ENCODE data around the gene CYP27B1. TPM values are rescaled to one million over a fixed set of nuclear protein-coding genes. Genes with fewer than 3 reads are reported as not detected.

The CYP27B1 gene, protein sequence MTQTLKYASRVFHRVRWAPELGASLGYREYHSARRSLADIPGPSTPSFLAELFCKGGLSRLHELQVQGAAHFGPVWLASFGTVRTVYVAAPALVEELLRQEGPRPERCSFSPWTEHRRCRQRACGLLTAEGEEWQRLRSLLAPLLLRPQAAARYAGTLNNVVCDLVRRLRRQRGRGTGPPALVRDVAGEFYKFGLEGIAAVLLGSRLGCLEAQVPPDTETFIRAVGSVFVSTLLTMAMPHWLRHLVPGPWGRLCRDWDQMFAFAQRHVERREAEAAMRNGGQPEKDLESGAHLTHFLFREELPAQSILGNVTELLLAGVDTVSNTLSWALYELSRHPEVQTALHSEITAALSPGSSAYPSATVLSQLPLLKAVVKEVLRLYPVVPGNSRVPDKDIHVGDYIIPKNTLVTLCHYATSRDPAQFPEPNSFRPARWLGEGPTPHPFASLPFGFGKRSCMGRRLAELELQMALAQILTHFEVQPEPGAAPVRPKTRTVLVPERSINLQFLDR
- total RNA-seq = 0.26 and 0.32 TPM in 2 replicates

DNA sequence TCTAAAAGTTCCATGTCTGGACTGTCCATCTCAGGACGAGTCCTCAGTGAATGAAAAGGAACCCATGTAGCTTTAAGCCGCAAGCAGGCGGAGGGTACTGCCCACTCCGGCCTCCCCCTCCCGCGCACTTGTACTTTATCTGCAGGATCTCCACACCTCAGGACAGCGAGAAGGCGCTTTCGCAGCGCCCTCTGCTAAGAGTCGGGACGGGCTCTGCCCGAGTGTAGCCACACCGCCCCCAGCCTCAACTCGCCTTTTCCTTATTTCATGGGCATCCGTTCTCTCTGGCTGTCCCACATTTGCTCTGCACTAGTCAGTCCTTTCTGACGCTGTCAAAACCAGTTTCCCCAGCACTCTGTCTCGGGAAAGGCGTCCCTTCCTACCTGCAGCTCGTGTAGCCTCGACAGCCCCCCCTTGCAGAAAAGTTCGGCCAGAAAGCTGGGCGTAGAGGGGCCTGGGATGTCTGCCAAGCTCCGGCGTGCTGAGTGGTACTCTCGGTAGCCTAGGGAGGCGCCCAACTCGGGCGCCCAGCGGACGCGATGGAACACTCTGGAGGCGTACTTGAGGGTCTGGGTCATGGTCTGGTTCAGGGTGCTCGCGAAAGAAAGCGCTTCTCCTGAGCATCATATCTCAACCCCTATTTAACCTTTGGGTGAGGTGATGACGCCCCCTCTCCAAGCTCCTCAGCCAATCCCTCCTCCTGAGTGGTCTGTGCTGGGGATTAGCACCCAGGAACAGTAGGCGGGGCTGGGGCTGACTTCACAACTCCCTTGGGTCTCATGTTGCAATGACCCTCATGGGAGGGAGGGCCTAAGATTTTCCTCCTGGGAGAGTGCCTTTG is at the start of gene CYP27B1:
Gene CYP27B1, minus strand, starts transcription at position 615 of the 841 bp plus-strand sequence. Its CDS starts 37 bp downstream, at position 578.

DNA sequence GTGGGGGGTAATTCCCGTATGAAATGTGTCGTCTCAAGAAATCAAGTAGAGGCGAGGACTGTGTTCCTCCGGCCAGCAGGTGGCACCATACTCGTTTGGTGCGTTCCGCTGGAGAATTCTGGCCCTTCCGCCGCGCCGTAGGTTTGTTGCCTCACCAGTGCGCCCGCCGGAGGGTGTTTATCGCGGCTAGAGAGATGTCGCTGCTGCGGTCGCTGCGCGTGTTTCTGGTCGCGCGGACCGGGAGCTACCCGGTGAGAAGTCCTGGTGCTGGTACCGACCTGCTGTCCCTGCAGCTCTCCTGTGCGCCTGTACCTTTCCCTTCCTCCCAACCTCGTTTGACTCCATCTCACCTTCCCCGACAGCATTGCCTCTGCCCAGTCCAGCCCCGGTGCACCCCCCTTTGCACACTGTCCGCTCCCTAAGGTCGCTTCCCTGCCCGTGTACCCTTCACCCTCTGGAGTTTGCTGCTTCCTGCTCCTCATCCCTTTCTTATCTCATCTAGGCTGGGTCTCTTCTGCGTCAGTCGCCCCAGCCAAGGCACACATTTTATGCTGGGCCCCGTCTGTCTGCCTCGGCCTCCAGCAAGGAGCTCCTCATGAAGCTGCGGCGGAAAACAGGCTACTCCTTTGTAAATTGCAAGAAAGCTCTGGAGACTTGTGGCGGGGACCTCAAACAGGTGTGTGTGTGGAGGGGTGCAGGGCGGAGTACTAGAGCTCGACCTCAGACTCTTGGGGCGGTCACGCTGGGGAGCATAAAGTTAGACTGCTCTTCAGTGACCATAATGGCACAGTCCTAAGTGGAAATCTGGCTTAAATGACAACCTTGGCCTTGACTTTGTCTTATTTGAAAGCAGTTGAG is 16.0 kb upstream of the CYP27B1 start, which contains the start of gene TSFM:
Gene TSFM, plus strand, starts transcription at position 180 of the 858 bp plus-strand sequence. Its CDS starts 15 bp downstream, at position 195.

DNA sequence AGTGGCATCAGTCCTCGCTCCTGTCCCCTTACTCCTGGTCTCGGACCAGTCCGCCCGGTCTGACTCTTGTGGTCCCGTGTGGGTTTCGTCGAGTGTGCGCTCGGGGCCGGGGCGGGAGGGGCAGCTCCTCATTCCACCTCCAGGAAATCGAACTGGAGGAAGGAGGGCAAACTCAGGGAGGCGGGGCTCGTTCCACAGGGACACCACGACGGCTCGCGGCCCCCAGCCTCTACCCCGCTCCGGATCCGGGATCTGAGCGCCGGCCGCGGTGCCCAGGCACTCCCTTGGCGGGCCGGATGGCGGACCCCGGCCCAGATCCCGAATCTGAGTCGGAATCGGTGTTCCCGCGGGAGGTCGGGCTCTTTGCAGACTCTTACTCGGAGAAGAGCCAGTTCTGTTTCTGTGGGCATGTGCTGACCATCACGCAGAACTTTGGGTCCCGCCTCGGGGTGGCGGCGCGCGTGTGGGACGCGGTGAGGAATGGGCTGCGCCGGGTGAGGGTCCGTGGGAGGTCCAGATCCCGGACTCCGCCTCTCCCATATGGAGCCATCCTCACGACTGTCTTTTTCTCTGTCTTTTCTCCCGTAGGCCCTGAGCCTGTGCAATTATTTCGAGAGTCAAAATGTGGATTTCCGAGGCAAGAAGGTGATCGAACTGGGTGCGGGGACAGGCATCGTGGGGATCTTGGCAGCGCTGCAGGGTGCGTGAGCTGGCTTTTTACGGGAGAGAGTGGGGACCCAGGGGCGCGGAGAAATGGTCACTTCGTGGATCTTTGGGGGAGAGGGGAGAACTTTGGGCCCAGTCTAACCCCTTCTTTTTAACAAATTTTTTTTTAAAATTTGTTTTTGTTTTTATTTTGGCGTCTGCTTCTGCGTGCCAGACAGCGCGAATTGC is 5.8 kb upstream of the CYP27B1 start, which contains the start of gene EEF1AKMT3:
Gene EEF1AKMT3, plus strand, starts transcription at position 186 of the 894 bp plus-strand sequence. Its CDS starts 111 bp downstream, at position 297.

DNA sequence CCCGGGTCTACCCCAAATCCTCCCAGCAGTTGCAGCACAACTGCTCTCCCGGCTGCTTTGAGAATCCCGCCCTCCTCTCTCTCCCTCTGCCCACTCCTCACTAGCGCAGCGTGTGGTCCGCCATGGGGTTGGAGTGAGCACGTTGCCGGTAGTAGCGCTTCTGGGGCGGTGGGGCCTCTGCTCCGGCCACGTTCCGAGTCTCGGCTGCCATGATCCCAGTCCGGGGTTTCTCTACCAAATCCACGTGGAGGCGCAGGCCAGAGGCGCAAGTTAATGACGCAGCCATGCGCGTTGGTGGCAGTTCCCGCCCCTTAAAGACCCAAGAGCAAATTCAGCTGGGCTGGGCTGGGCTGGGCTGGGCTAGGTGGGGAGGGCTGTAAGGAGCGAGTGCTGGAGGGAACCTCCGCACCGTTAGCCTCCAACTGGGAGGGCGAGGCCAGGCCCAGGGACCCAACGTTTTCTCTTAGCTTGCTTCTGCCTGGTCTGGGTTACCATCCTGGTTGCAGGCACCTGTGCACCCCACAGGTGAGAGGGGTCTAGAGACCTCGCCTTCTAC is 5.1 kb upstream of the CYP27B1 start, which contains the start of gene METTL1:
Gene METTL1, minus strand, starts transcription at position 233 of the 556 bp plus-strand sequence. Its CDS starts 22 bp downstream, at position 211.

DNA sequence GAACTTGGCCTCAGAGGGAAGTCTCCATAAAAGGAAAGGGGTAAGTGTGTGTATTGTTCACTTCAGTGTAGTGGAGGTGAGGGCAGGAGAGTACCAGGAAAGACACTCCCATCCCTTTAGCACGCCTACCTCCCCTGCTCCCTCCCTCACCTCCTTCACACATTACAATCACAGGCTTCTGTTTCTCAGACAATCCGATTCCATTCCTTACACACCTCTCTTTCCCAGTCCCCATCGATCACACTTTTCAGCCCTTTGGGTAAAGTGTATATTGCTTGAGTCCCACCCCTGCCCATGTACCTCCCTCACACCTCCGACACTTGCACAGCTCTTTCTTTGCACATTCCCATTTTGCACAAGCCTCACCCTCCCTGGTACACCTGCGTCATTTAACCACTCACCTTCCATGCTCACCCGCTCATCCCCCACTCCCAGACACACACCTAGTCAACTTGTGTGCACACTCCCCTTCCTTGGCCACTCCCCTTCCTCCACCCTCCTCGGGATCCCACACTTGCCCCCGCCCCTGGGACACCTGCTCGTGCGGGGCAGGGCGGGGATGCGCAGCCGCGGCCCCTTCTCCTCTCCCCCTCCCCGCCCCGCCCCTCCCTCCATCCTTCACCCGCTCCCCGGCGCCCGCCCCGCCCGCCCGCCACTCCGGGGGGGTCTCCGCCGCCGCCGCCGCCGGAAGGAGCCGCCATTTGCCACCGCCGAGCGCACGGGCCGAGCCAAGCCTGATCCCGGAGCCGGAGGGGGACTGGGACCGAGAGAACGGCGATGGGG is 12.3 kb downstream of the CYP27B1 start, which contains the start of gene MARCHF9:
Gene MARCHF9, plus strand, starts transcription at position 693 of the 783 bp plus-strand sequence. CDS start 426 bp downstream, outside the sequence.

DNA sequence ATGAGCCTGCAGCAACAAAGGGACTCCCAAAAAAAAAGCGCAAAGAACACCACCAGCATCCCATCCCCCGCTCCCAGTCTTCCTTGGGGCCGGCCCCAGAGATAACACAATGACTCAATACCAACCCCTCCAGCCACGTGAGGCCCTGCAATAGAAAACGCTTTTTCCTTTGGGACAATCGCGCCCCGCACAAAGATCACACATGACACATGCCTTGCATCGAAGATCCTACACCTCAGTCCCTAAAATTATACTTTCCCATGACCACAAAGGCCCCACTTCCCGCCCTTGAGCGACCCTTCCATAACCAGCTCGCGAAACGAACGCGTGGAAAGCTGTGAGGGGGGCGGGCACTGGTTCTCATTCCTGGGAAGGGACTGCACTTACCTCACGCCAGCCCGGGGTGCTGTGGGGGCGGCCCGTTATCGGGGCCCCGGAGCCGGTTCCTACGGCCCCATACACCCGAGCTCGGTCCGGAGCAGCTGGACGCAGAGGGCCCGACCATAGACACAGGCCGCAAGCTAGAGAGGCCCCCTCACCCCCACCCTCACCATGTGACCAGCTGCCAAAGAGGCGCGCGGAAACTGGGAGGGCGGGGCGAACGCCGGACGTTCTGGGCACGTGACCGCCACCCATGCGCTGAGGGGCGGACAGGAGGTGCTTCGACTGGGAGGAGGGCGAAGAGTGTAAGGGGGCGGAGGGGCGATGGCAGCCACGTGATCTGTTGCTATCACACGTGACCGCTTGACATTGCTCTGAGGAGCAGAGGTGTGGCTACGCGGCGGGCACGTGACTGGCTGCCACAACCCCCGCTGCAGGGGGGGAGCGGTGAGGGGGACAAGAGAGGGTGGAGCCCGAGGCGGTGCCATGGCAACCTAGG is 14.8 kb downstream of the CYP27B1 start, which contains the start of gene CDK4:
Gene CDK4, minus strand, starts transcription at position 523 of the 880 bp plus-strand sequence. CDS start 593 bp downstream, outside the sequence.

DNA sequence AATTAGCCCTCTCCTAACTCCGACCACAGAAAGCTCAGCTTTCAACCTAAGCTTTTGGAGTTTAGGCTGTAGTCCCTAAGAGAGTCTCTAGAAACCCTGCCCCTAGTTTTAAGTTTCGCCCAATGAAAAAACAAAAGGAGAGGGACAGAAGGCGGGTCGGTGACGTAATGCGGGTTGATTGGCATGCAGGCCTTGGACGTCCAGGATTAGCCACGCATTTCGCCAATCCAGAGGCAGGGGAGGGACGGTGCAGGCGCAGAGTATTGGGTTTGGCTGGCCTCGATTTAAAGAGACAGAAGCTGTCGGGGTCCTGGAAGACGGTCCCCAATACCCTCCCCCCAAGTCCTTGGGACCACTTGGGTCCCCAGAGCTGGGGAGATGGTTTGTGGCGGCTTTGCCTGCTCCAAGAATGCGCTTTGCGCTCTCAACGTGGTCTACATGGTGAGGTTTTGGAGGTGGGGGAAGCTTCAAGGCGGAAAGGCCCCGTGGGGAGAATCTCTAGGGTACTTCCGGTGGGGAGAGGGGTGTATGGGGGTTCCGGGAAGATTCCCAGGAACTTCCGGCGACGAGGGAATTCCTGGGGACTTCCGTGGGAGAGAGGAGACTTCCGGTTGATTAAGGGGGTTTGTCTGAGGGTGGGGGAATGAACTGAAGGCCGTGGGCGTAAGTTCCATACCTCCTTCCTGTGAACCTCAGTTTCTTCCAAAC is 21.9 kb downstream of the CYP27B1 start, which contains the start of gene TSPAN31:
Gene TSPAN31, plus strand, starts transcription at position 263 of the 708 bp plus-strand sequence. Its CDS starts 116 bp downstream, at position 379.

DNA sequence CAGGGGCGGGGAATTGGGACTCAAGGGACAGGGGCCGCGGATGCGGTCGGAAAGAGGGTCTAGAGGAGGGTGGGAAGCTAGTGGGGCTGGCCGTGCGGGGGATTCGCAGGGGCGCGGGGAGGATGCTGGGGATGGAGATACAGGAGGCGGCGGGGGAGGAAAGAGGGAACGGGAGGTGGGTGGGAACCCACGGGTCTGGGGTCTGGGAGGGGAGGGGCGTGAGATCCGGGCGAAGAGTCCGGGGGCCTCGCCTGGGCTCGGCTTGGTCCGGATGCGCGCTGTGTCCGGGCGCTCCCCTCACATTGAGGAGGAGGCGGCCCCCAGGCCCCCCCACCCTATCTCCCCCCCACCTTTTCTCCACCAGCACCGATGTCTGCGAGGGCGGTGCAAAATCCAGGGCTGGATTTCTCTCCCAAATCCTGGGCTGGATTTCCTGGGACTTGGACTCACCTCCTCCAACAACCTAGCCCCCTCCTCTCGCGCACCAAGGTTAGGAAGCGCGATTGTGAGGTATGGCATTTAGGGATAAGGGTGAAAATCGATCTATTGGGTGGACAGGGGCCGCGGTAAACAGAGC is 28.1 kb downstream of the CYP27B1 start, which contains the start of gene AGAP2:
Gene AGAP2, minus strand, starts transcription at position 82 of the 577 bp plus-strand sequence. CDS start 496 bp downstream, outside the sequence.

Other genes with a start within 250 kb of the CYP27B1 start
- gene DDIT3, start 246.6 kb downstream of the CYP27B1 start, total RNA-seq = 9.1 and 17.7 TPM in 2 replicates
- 7.5 and 13.1 TPM in 2 replicates for gene MBD6, start 244.3 kb downstream of the CYP27B1 start, total RNA-seq
- 177 and 194 TPM in 2 replicates for gene DCTN2, start 219.9 kb downstream of the CYP27B1 start, total RNA-seq
- 0.72 and 0.91 TPM in 2 replicates for gene KIF5A, start 217.0 kb downstream of the CYP27B1 start, total RNA-seq
- gene PIP4K2C, start 175.9 kb downstream of the CYP27B1 start, total RNA-seq = 11.4 and 18.5 TPM in 2 replicates
- gene DTX3, start 162.3 kb downstream of the CYP27B1 start, total RNA-seq = 21.2 and 22.9 TPM in 2 replicates
- 13.8 and 22.4 TPM in 2 replicates for gene ARHGEF25, start 155.6 kb downstream of the CYP27B1 start, total RNA-seq
- 0.08 and 7.6 TPM in 2 replicates for gene B4GALNT1, start 133.9 kb downstream of the CYP27B1 start, total RNA-seq
- gene OS9, start 72.9 kb downstream of the CYP27B1 start, total RNA-seq = 175 and 282 TPM in 2 replicates
- 0.26 and 0.48 TPM in 2 replicates for gene AGAP2, start 28.3 kb downstream of the CYP27B1 start, total RNA-seq
- gene TSPAN31, start 22.0 kb downstream of the CYP27B1 start, total RNA-seq = 59.1 and 107 TPM in 2 replicates
- 141 and 233 TPM in 2 replicates for gene CDK4, start 14.8 kb downstream of the CYP27B1 start, total RNA-seq
- gene MARCHF9, start 12.0 kb downstream of the CYP27B1 start, total RNA-seq = 1.4 and 10.7 TPM in 2 replicates
- 3.6 and 15.4 TPM in 2 replicates for gene METTL1, start 5.0 kb upstream of the CYP27B1 start, total RNA-seq
- 7.4 and 14.5 TPM in 2 replicates for gene EEF1AKMT3, start 5.5 kb upstream of the CYP27B1 start, total RNA-seq
- gene TSFM, start 15.7 kb upstream of the CYP27B1 start, total RNA-seq = 22.7 and 28.4 TPM in 2 replicates
- 0.65 and 5.7 TPM in 2 replicates for gene AVIL, start 51.7 kb upstream of the CYP27B1 start, total RNA-seq
- 106 and 189 TPM in 2 replicates for gene CTDSP2, start 79.7 kb upstream of the CYP27B1 start, total RNA-seq
- gene ATP23, start 174.5 kb upstream of the CYP27B1 start, total RNA-seq = 3.2 and 10.2 TPM in 2 replicates